Adrenal gland (tissue), 12 donors: Measurements from ENCODE around the gene WNT5B. TPM values are rescaled to one million over a fixed set of nuclear protein-coding genes. Genes with fewer than 3 reads are reported as not detected.

Experiments
- DNase-seq, 7 donors: peaks; one replicate each; pipeline ENCODE4 v3.0.0-alpha.2; 2019 to 2020
- H3K27ac ChIP-seq, 5 donors: fragments of 200-600 bp; sonication (generic) in 4 of 5; 1 replicate in 3 of 5; 2 replicates in 2 of 5; pipeline versions ENCODE4 v1.5.1 to v1.8.0; 2016 to 2020; ENCODE audit warnings: mild to moderate bottlenecking in 1 of 5
- H3K27me3 ChIP-seq: fragments of 200-600 bp; 2 replicates; pipeline ENCODE4 v1.8.0; 2021
- H3K36me3 ChIP-seq, 2 donors: fragments of 200-600 bp; replicated peaks in 1 of 2; 1 replicate in 1 of 2; 2 replicates in 1 of 2; pipeline versions ENCODE4 v1.5.1 to v1.8.0; 2018 to 2022
- H3K4me1 ChIP-seq, 2 donors: fragments of 200-600 bp; replicated peaks in 1 of 2; 1 replicate in 1 of 2; 2 replicates in 1 of 2; pipeline versions ENCODE4 v1.5.1 to v1.8.0; 2018 to 2021
- H3K4me3 ChIP-seq, 4 donors: fragments of 200-600 bp; sonication (generic) in 3 of 4; one replicate each; pipeline ENCODE4 v1.5.1; 2016 to 2018
- H3K9me3 ChIP-seq, 3 donors: fragments of 200-600 bp; sonication (generic) in 1 of 3; replicated peaks in 1 of 3; 1 replicate in 2 of 3; 2 replicates in 1 of 3; pipeline versions ENCODE4 v1.5.1 to v1.8.0; 2016 to 2021
- CTCF ChIP-seq, 6 experiments: fragments of 450-650 bp in 4 of 6; fragments of 200-600 bp in 2 of 6; sonication (generic) in 1 of 6; IDR thresholded peaks; 1 replicate in 5 of 6; 2 replicates in 1 of 6; pipeline versions ENCODE4 v1.5.1 to v1.8.0; 2016 to 2021; ENCODE audit warnings: antibody characterized with exemption in 6 of 6, mild to moderate bottlenecking in 2 of 6, moderate library complexity in 1 of 6
- POLR2A ChIP-seq, 2 donors: fragments of 450-650 bp; IDR thresholded peaks; one replicate each; pipeline ENCODE4 v1.6.1; 2017; ENCODE audit warnings: antibody characterized with exemption in 2 of 2, mild to moderate bottlenecking in 2 of 2, moderate library complexity in 1 of 2
- WGBS, 4 donors: extraction: QIAGEN DNeasy Blood & Tissue Kit in 2 of 4; methylation state at CpG; one replicate each; pipeline versions ENCODE4 v1.1.5 to v1.1.7; 2013 to 2017; 5-methylcytosine and 5-hydroxymethylcytosine counted together
- intact Hi-C, 2 donors: fragments of 100-400 bp; cut with DNase I; formaldehyde crosslinking; loops; one replicate each; pipeline versions ENCODE4 v1.14.1 to v1.15.0; 2022 to 2023
- polyA plus RNA-seq, 3 donors: library from polyadenylated mRNA; stranded (reverse); fragments of 200-250 nt in 2 of 3; fragments of 350-450 nt in 1 of 3; fragmentation: Illumina TruSeq in 1 of 3; extraction: RNeasy Lipid Tissue Mini Kit (QIAGEN cat#74804) in 1 of 3; gene quantifications; one replicate each; pipeline ENCODE4 v1.2.3, GENCODE V29; 2013 to 2014
- total RNA-seq, 9 donors: library from RNA; depleted of rRNA in 4 of 9; stranded (reverse); fragments of >200 nt in 4 of 9; fragments of 120-200 nt in 1 of 9; fragmentation: NEBNext Ultra II Directional in 1 of 9; extraction: Animal tissue kit (Norgen Biotek cat#: 25700) in 1 of 9; gene quantifications; one replicate each; pipeline versions ENCODE4 v1.1.0 to v1.2.4, GENCODE V29; 2013 to 2023
- donor health status: healthy with polysubstance abuse.
- donor health status: Bipolar disorder and iron deficiency.
- donor health status: DM: yes; HTN: yes; CAD: no.
- donor health status: DM: no; HTN: no; CAD: no.
- donor health status: DM: no; HTN: no; CAD: no.
- donor health status: DM: yes; HTN: yes; CAD: no.

The WNT5B gene
- total and polyA plus RNA-seq, 12 donors = 0.44 to 11.1 (median 1.6) TPM

DNA sequence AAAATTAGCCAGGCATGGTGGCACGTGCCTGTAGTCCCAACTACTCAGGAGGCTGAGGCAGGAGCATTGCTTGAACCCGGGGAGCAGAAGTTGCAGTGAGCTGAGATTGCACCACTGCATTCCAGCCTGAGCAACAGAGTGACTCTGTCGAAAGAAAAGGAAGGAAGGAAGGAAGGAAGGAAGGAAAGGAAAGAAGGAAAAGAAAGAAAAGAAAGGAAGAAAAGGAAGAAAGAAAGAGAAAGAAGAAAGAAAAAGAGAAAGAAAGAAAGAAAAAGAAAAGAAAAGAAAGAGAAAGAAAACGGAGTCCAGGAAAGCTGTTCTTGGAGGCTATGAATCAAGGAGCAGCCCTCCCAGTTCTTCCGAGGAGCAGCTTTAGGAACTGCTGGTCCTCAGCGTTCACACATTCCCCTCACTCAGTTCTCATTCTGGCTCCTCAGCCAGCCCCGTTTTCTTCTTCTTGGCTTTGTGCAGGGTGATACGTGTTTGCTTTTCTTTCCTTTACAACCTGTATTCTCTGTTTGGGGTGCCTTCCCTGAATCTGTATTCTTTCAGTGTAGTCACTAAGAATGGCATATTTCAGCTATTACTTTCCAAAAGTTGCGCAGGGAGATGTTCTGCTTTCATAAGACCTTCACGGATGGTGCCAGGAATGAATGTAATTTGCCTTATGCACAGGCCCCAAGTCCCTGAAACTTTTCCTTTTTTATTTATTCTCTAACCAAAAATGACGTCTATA is 46.9 kb upstream of the WNT5B start:
- TF ChIP-seq POLR2A (IDR thresholded peaks at IDR 0.05) (no peak), CTCF (IDR thresholded peaks at IDR 0.05) (no peak)
- H3K4me1 ChIP-seq = peaks cover 0 to 7% of the 10 kb centered on the region in 2 donors
- DNase-seq = no peak
- no peak overlapping the region for H3K27ac ChIP-seq
- no peaks in the 10 kb centered on the region for H3K27me3 ChIP-seq
- no peaks in the 10 kb centered on the region for H3K36me3 ChIP-seq
- WGBS, 4 donors = 87 to 91% (median 88%) methylated on average over 11 of the region's 11 CpGs
- no peaks in the 10 kb centered on the region for H3K9me3 ChIP-seq
- intact Hi-C loops = loop anchor here (5.0 to 10.0 kb wide), 3 partner anchors 465 to 1017 kb away; no protein-coding TSS in a partner anchor
- no peak overlapping the region for H3K4me3 ChIP-seq

- intact Hi-C loops = loop anchor here (5.0 to 10.0 kb wide), 3 partner anchors 465 to 1018 kb away; no protein-coding TSS in a partner anchor
- DNase-seq = no peak
- Histone ChIP-seq H3K27me3 (no peaks in the 10 kb centered on the region), H3K4me3 (no peak overlapping the region), H3K27ac (no peak overlapping the region), H3K9me3 (no peaks in the 10 kb centered on the region), H3K36me3 (no peaks in the 10 kb centered on the region), H3K4me1 (peaks cover 0 to 4% of the 10 kb centered on the region in 2 donors)
- 87 to 95% (median 94%) methylated on average over 4 of the region's 4 CpGs for WGBS, 4 donors
- TF ChIP-seq CTCF (IDR thresholded peaks at IDR 0.05) (no peak), POLR2A (IDR thresholded peaks at IDR 0.05) (no peak)
Observed at GRCh38 chr12:1582709-1583050, 46.4 kb upstream of the WNT5B start.

DNA sequence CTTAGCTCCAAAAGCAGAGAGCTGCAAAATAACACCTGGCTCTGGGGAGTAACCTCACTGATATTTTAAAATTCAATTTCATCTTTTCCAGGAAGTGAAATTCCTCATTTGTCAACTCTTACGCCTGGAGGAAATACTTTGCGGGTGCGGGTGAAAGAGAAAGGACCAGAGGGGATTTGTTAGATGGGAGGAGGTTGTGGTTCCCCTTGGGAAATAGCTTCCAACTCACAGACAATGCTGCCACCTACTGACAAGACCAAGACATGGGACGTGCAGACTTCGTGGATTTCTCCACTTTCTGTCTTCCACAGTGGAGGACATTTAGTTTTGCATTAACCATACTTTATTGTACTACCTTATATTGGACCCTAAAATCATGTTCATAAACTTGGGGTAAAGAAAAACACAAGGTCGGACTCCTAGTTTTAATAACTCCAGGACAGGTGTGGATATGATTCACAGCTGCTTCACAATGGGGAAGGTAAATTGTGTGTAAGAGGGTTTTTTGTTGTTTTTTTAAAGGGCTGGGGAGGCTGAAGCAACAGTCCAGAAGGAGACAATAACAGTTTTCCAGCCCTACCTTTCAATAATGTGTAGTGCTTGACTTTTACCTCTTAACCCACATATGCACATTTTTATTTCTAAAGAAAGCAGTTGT is 45.5 kb upstream of the WNT5B start:
- no peak overlapping the region for H3K27ac ChIP-seq
- no peaks in the 10 kb centered on the region for H3K9me3 ChIP-seq
- peaks cover 0 to 11% of the 10 kb centered on the region in 2 donors for H3K4me1 ChIP-seq
- H3K4me3 ChIP-seq = peak overlapping the region in 1 of 4 donors; percentile 43
- WGBS, 4 donors = 1 to 2% (median 1%) methylated on average over 6 of the region's 6 CpGs
- intact Hi-C loops = loop anchor here (5.0 to 10.0 kb wide), 3 partner anchors 466 to 1019 kb away; no protein-coding TSS in a partner anchor
- no peaks in the 10 kb centered on the region for H3K36me3 ChIP-seq
- peak; percentile 63 to 90 (median 75) for DNase-seq
- TF ChIP-seq CTCF (IDR thresholded peaks at IDR 0.05) = peak; percentile 60 to 96 (median 91)
- no peak for TF ChIP-seq POLR2A (IDR thresholded peaks at IDR 0.05)
- no peaks in the 10 kb centered on the region for H3K27me3 ChIP-seq

- H3K36me3 ChIP-seq = no peaks in the 10 kb centered on the region
- intact Hi-C loops = loop anchor here (5.0 to 10.0 kb wide), 3 partner anchors 467 to 1020 kb away; no protein-coding TSS in a partner anchor
- peaks cover 0 to 13% of the 10 kb centered on the region in 2 donors for H3K4me1 ChIP-seq
- DNase-seq = no peak
- H3K9me3 ChIP-seq = no peaks in the 10 kb centered on the region
- 93 to 99% (median 94%) methylated on average over 4 of the region's 4 CpGs for WGBS, 4 donors
- TF ChIP-seq CTCF (IDR thresholded peaks at IDR 0.05) (no peak), POLR2A (IDR thresholded peaks at IDR 0.05) (no peak)
- no peak overlapping the region for H3K4me3 ChIP-seq
- H3K27me3 ChIP-seq = no peaks in the 10 kb centered on the region
- no peak overlapping the region for H3K27ac ChIP-seq
Observed at GRCh38 chr12:1584326-1584725, 44.7 kb upstream of the WNT5B start.
